Kidney (tissue), 14 donors: ENCODE data around the gene FXR1. TPM values are rescaled to one million over a fixed set of nuclear protein-coding genes. Genes with fewer than 3 reads are reported as not detected.

ENCODE experiments used
- DNase-seq, 5 donors: peaks; one replicate each; pipeline ENCODE4 v3.0.0-alpha.2; 2013 to 2020
- FAIRE-seq: peaks from 2 replicates; lab custom pipeline; 2012; peaks lifted over from hg19 to GRCh38; lab: Jason Lieb, UNC
- H3K27ac ChIP-seq, 2 donors: one replicate each; pipeline ENCODE4 v1.7.0; 2013; ENCODE audit warnings: low read depth in 2 of 2, low read length in 2 of 2, inconsistent platforms in 1 of 2
- H3K27me3 ChIP-seq: one replicate; pipeline ENCODE4 v1.7.1; 2013; ENCODE audit warnings: low read length, inconsistent platforms; ENCODE audit not compliant: control insufficient read depth, insufficient read depth
- H3K36me3 ChIP-seq, 3 donors: one replicate each; pipeline versions ENCODE4 v1.7.0 to v1.7.1; 2013; ENCODE audit warnings: low read length in 3 of 3, control low read depth in 1 of 3, inconsistent platforms in 1 of 3; ENCODE audit not compliant: insufficient read depth in 3 of 3, control insufficient read depth in 2 of 3
- H3K4me1 ChIP-seq, 3 donors: one replicate each; pipeline versions ENCODE4 v1.7.0 to v1.7.1; 2013; ENCODE audit warnings: low read length in 3 of 3, inconsistent platforms in 1 of 3, low read depth in 1 of 3; ENCODE audit not compliant: control insufficient read depth in 2 of 3, insufficient read depth in 2 of 3
- H3K4me3 ChIP-seq, 3 donors: one replicate each; pipeline versions ENCODE4 v1.7.0 to v1.8.1; 2013; ENCODE audit warnings: low read length in 3 of 3, control low read depth in 1 of 3, inconsistent platforms in 1 of 3
- H3K9ac ChIP-seq, 3 donors: one replicate each; pipeline versions ENCODE4 v1.7.0 to v1.7.1; 2013; ENCODE audit warnings: low read length in 3 of 3, control low read depth in 1 of 3, inconsistent platforms in 1 of 3
- H3K9me3 ChIP-seq, 3 donors: one replicate each; pipeline versions ENCODE4 v1.7.0 to v1.7.1; 2013; ENCODE audit warnings: low read length in 3 of 3, control low read depth in 1 of 3, inconsistent platforms in 1 of 3; ENCODE audit not compliant: control insufficient read depth in 2 of 3, insufficient read depth in 1 of 3
- intact Hi-C: fragments of 100-400 bp; cut with DNase I; formaldehyde crosslinking; loops from one replicate; pipeline ENCODE4 v1.11.1; 2022
- polyA plus RNA-seq: library from polyadenylated mRNA; stranded (reverse); fragments of 350-450 nt; fragmentation: Illumina TruSeq; extraction: RNeasy Lipid Tissue Mini Kit (QIAGEN cat#74804); gene quantifications from one replicate; pipeline ENCODE4 v1.2.3, GENCODE V29; 2014; ENCODE audit warnings: low read depth, low replicate concordance; ENCODE audit not compliant: insufficient read depth
- total RNA-seq: library from RNA; stranded (reverse); fragmentation: NEBNext Ultra II Directional; extraction: Animal tissue kit (Norgen Biotek cat#: 25700); gene quantifications from one replicate; pipeline ENCODE4 v1.2.1, GENCODE V29; 2021
- TF ChIP-seq, protein P1 (sequence below): IDR thresholded peaks from 3 replicates; pipeline ENCODE4 v1.5.1; 2012; ENCODE audit warnings: mild to moderate bottlenecking, moderate library complexity, borderline replicate concordance; ENCODE audit not compliant: insufficient read depth; ENCODE audit errors: extremely low read depth
- donor health status: control.
- donor health status: control.
- donor health status: control.
- donor health status: control.
- donor health status: control.
- donor health status: DM: yes; HTN: yes; CAD: no.
- donor health status: Normal renal cell carcinoma (clear cell type).

The FXR1 gene
- total and polyA plus RNA-seq, 2 donors from 2014 or later, result 64.3 to 96.8 TPM

DNA sequence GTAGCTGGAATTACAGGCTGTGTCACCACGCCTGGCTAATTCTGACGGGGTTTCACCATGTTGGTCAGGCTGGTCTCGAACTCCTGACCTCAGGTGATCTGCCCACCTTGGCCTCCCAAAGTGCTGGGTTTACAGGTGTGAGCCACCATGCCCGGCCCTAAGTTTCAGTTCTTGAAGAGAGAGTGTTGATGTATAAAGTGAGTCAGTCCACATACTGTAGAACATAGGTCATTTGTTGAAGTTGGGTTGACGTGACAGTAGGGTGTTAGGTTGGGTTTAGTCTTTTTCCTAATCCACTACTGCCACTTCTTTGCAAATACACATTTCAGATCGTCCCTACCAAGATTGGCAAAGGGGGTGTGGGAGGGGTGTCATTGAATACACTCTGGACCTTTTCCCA, 61.8 kb downstream of the FXR1 start:
- H3K27me3 ChIP-seq, result no peaks in the 10 kb centered on the region
- DNase-seq (no peak), FAIRE-seq (no peak)
- H3K9me3 ChIP-seq, result no peaks in the 10 kb centered on the region
- H3K4me3 ChIP-seq, result no peak overlapping the region
- TF ChIP-seq, protein P1, sequence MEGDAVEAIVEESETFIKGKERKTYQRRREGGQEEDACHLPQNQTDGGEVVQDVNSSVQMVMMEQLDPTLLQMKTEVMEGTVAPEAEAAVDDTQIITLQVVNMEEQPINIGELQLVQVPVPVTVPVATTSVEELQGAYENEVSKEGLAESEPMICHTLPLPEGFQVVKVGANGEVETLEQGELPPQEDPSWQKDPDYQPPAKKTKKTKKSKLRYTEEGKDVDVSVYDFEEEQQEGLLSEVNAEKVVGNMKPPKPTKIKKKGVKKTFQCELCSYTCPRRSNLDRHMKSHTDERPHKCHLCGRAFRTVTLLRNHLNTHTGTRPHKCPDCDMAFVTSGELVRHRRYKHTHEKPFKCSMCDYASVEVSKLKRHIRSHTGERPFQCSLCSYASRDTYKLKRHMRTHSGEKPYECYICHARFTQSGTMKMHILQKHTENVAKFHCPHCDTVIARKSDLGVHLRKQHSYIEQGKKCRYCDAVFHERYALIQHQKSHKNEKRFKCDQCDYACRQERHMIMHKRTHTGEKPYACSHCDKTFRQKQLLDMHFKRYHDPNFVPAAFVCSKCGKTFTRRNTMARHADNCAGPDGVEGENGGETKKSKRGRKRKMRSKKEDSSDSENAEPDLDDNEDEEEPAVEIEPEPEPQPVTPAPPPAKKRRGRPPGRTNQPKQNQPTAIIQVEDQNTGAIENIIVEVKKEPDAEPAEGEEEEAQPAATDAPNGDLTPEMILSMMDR, result no peak
- no peak overlapping the region for H3K9ac ChIP-seq
- H3K27ac ChIP-seq, result no peak overlapping the region
- intact Hi-C loops, result no loop called here
- H3K4me1 ChIP-seq, result no peaks in the 10 kb centered on the region
- H3K36me3 ChIP-seq, result peaks cover 6 to 13% (median 7%) of the 10 kb centered on the region in 3 donors

DNA sequence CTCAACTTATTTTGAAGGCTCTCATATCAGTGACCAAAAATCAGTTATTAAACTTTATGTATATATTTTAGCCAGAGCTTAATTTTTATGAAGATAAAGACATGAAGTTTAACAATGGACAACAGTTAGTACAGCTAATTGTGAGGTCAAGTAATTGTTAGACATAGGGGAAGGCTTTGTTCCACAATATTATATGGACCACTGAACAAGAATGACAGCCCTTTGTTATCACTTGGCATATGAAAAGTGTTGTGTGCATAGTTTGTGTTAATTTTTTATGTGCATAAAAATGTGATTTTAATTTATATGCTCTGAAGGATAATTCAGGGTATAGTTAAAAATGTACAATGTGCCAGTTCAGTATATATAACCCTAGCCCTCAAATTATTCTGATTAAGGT, 65.0 kb downstream of the FXR1 start:
- Histone ChIP-seq H3K9ac (no peak overlapping the region), H3K27ac (no peak overlapping the region), H3K4me3 (no peak overlapping the region), H3K9me3 (no peaks in the 10 kb centered on the region), H3K36me3 (peaks cover 2 to 4% (median 3%) of the 10 kb centered on the region in 3 donors), H3K27me3 (no peaks in the 10 kb centered on the region), H3K4me1 (peaks cover 0 to 22% (median 0%) of the 10 kb centered on the region in 3 donors)
- intact Hi-C loops, result no loop called here
- no peak for DNase-seq
- TF ChIP-seq, protein P1, result no peak
- FAIRE-seq, result no peak

DNA sequence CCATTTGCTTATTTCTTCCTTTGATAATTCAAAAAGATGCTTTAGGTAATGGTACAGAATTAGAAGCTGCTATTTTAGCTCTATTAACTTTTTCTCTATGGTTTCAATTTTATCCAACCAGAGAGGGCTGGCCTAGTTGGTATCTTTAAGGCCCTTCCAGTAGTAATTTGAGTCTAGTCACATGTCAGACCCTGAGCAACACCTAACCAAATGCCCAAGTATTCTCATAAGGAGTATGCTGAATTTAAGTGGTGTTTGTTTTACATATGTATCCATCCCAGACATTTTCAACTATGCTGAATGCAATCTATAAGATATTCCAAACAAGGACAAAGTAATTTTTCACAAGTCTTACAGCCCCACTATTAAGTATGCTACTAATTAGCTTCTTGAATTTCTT, 67.5 kb downstream of the FXR1 start:
- H3K27me3 ChIP-seq, result no peaks in the 10 kb centered on the region
- FAIRE-seq (no peak), DNase-seq (no peak)
- peaks cover 4 to 7% (median 6%) of the 10 kb centered on the region in 3 donors for H3K36me3 ChIP-seq
- H3K4me3 ChIP-seq, result no peak overlapping the region
- intact Hi-C loops, result no loop called here
- H3K27ac ChIP-seq, result no peak overlapping the region
- H3K9me3 ChIP-seq, result no peaks in the 10 kb centered on the region
- H3K9ac ChIP-seq, result no peak overlapping the region
- peaks cover 0 to 37% (median 0%) of the 10 kb centered on the region in 3 donors for H3K4me1 ChIP-seq
- TF ChIP-seq, protein P1, result no peak

DNA sequence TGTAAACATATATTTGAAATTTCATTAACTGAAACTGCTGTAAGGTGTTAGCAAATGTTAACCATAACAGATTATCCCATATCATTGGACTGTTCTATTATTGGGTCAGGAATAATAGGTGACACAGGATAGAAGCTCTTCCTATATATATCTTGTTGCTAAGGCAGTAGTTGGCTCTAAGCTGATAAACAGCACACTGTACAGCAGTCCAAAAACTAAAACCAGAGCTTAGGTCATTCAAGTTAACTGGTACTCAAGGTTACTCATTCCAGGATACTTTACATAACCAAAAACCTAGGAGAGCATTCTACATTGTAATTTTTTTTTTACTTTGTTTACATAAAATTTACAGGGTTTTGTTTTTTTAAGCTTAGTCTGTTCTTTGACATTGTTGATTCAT, 68.1 kb downstream of the FXR1 start:
- Histone ChIP-seq H3K9ac (no peak overlapping the region), H3K27me3 (no peaks in the 10 kb centered on the region), H3K9me3 (no peaks in the 10 kb centered on the region), H3K27ac (no peak overlapping the region), H3K36me3 (peaks cover 4 to 9% (median 6%) of the 10 kb centered on the region in 3 donors), H3K4me3 (no peak overlapping the region), H3K4me1 (peaks cover 0 to 37% (median 0%) of the 10 kb centered on the region in 3 donors)
- FAIRE-seq (no peak), DNase-seq (no peak)
- intact Hi-C loops, result no loop called here
- TF ChIP-seq, protein P1, result no peak
